Activated CD4-positive, alpha-beta T cell treated with anti-CD3 and anti-CD28 coated beads, Interleukin-2, amount 10 ng/mL, durations not matched to agents 7 days and 5 days (primary cell): ENCODE data around the gene TMEM238. TPM values are rescaled to one million over a fixed set of nuclear protein-coding genes. Genes with fewer than 3 reads are reported as not detected.
A peak's percentile ranks its signal among the peaks of the same experiment; 100 is the strongest.

ENCODE experiments used
- CTCF ChIA-PET: fragments of 350-600 bp; sonication (Branson Sonifier 250); formaldehyde crosslinking; loops from one replicate; lab custom pipeline; 2021; ENCODE audit warnings: antibody characterized with exemption; lab: Charles Lee
- POLR2A ChIA-PET: fragments of 350-600 bp; sonication (Branson Sonifier 250); formaldehyde crosslinking; loops from one replicate; lab custom pipeline; 2021; ENCODE audit warnings: antibody characterized with exemption; lab: Charles Lee
- DNase-seq: peaks from one replicate; pipeline ENCODE4 v3.0.0-alpha.2; 2020
- H3K27ac Mint-ChIP-seq: one replicate; pipeline ENCODE4 v1.8.0; 2021; ENCODE audit warnings: mild to moderate bottlenecking, moderate library complexity, mixed read lengths
- H3K27me3 Mint-ChIP-seq: one replicate; pipeline ENCODE4 v1.8.0; 2021; ENCODE audit warnings: mixed read lengths
- H3K36me3 Mint-ChIP-seq: one replicate; pipeline ENCODE4 v1.8.0; 2021; ENCODE audit warnings: low read depth, mixed read lengths
- H3K4me1 Mint-ChIP-seq: one replicate; pipeline ENCODE4 v1.8.0; 2021; ENCODE audit warnings: mixed read lengths
- H3K4me3 Mint-ChIP-seq: one replicate; pipeline ENCODE4 v1.8.0; 2021; ENCODE audit warnings: mild to moderate bottlenecking, moderate library complexity, mixed read lengths
- H3K9me3 Mint-ChIP-seq: one replicate; pipeline ENCODE4 v1.8.0; 2021; ENCODE audit warnings: mixed read lengths
- total RNA-seq, 2 experiments: library from RNA; stranded (reverse); gene quantifications; one replicate each; pipeline ENCODE4 v1.2.3, GENCODE V29; 2021

The TMEM238 gene
- total RNA-seq, 2 experiments from 2014 or later: 20.6 to 29.8 TPM

DNA sequence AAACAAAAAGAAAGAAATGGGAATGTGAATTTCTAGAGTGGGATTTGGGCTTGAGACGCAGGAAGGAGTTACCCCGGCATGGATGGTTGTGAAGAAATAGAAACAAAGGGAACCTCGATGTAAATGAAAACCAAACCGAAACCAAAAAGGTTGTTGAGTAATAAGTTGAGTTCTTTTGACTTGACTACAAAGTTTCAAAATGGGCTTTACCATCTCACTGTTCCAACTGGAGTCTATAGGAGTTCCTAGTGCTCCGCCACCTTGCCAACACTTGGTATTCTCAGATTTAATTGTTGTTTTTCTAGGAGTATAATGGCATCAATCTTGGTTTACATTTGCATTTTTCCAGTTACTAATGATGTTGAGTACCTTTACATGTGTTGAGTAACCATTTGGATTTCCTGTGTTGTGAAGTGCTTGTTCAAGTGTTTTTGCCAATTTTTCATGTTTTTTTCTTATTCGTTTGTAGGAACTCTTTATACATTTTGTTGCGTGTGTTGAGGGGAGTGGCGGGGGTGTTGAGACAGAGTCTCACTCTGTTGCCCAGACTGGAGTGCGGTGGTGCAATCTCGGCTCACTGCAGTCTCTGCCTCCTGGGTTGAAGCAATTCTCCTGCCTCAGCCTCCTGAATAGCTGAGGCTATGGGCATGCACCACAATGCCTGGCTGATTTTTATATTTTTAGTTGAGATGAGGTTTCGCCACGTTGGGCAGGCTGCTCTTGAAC, 14.3 kb upstream of the TMEM238 start:
- ChIA-PET CTCF (interaction anchor here (1.6 kb wide), 3 partner anchors 10 to 143 kb away, joined by 3 to 4 read pairs (median 4); partner anchors contain the start of gene TMEM238), POLR2A (interaction anchor here (0.8 kb wide), 1 partner anchor 9 kb away, joined by 3 read pairs; the partner anchor contains the start of gene UBE2S)
- no peaks in the 10 kb centered on the region for H3K27me3 Mint-ChIP-seq
- H3K36me3 Mint-ChIP-seq: peaks cover 34% of the 10 kb centered on the region
- no peaks in the 10 kb centered on the region for H3K9me3 Mint-ChIP-seq
- H3K4me1 Mint-ChIP-seq: peaks cover 37% of the 10 kb centered on the region
- peak overlapping the region; percentile 75 for H3K27ac Mint-ChIP-seq
- no peak for DNase-seq
- no peak overlapping the region for H3K4me3 Mint-ChIP-seq

DNA sequence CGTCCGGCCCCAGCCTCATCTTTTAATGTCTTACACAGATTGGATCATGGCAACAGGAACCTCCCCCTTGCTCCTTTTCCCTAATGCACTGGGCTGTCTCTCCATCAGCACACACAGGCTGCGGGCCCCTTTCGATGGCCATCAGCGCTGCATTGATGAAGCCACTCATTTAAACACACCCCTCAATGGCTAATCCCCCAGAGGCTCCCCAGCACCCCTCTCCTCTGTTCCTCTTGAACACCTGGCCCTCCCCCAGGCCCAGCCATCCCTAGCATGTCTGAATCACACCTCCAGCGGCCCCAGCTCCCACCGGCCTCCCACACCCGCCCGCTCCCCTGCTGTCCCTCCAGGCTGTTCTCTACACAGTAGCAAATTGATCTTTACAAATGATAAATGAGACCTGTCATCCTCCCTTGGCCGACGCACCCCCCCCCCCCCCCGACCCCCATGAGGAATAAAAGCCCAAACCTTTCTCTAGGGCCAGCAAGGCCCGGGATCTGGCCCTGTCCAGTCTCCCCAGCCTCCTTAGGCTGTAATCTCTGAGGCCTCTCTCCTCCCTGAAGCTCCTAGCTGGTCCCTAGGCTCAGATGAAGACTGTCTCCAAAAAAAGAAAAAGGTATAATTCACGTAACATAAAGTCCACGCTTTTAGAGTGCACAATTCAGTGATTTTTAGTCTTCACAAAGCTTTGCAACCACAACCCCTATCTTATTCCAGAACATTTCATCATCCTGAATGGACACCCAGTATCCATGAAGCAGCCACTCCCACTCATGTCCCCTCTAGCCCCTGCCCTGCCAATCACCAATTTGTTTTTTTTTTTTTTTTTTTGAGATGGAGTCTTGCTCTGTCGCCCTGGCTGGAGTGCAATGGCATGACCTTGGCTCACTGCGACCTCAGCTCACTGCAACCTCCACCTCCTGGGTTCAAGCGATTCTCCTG, 9.0 kb upstream of the TMEM238 start:
- Mint-ChIP-seq H3K27ac (no peak overlapping the region), H3K4me3 (no peak overlapping the region), H3K36me3 (peaks cover 26% of the 10 kb centered on the region), H3K9me3 (no peaks in the 10 kb centered on the region), H3K4me1 (peaks cover 27% of the 10 kb centered on the region), H3K27me3 (no peaks in the 10 kb centered on the region)
- no peak for DNase-seq
- ChIA-PET CTCF (interaction anchor here (0.6 to 0.7 kb wide), 2 partner anchors 129 to 142 kb away, joined by 3 to 4 read pairs; no protein-coding TSS in a partner anchor), POLR2A (interaction anchor here (0.7 kb wide), 1 partner anchor 257 kb away, joined by 3 read pairs; no protein-coding TSS in a partner anchor)

DNA sequence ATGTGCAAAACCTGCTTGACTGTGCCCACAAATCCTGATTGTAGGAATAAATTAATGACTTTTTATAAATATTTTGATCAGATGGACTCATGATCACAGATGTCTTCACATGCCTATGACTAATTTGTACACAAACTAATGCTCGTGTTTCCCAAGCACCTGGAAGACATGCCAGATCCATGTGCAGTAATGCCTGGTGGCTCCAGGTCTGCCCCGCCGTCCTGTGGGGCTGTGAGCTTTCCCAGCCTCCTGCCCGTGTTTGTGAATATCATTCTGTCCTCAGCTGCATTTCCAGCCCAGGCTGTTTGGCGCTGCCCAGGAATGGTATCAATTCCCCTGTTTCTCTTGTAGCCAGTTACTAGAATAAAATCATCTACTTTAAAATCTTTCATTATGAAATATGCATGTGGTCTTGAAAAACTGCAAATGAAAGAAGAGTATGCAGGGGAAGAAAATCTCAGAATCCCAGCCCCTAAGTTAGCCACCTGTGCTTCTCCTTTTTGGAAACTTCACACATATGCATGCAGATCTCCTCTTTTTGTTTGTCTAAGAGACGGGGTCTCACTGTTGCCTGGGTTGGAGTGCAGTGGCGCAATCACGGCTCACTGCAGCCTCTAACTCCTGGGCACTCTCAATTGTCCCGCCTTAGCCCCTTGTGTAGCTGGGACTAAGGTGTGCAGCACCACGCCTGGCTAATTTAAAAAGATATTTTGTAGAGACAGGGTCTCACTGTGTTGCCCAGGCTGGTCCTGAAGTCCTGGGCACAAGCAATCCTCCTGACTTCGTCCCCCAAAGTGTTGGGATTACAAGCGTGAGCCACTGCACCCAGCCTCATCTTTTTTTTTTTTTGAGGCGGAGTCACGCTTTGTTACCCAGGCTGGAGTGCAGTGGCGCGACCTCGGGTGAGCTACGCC, 7.9 kb upstream of the TMEM238 start:
- CTCF ChIA-PET: interaction anchor here (0.8 kb wide), 1 partner anchor 9 kb away, joined by 3 read pairs; no protein-coding TSS in a partner anchor
- Mint-ChIP-seq H3K36me3 (peaks cover 37% of the 10 kb centered on the region), H3K27me3 (no peaks in the 10 kb centered on the region)

DNA sequence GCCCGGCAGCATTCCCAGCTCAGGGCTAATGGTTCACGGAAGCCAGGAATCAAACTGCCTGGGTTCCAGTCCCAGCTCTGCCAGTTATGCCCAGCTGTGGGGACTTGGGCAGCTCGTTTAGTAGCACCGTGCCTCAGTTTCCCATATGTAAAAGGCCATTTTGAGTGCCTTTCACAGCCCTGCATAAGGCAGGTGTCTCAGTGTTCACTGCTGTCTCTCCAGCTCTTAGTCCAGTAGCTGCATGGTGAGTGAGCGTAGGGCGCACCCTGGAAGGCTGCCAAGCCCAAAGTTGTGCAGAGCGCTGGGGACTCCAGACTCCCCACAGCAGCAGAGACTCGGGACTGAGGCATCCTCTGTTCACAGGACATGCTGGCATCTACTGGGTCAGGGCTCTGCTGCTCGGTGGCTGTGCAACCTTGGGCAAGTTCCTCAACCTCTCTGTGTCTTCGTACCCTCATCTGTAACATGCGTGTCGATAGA, 7.1 kb upstream of the TMEM238 start:
- no peaks in the 10 kb centered on the region for H3K9me3 Mint-ChIP-seq
- peaks cover 44% of the 10 kb centered on the region for H3K36me3 Mint-ChIP-seq
- no peak overlapping the region for H3K4me3 Mint-ChIP-seq
- CTCF ChIA-PET: interaction anchor here (0.8 kb wide), 1 partner anchor 10 kb away, joined by 3 read pairs; no protein-coding TSS in a partner anchor
- H3K27me3 Mint-ChIP-seq: no peaks in the 10 kb centered on the region
- peaks cover 39% of the 10 kb centered on the region for H3K4me1 Mint-ChIP-seq
- DNase-seq: no peak
- H3K27ac Mint-ChIP-seq: no peak overlapping the region
- POLR2A ChIA-PET: no interaction called here

More for the DNA sequence above, 7.9 kb upstream of the TMEM238 start:
- peaks cover 34% of the 10 kb centered on the region for H3K4me1 Mint-ChIP-seq
- H3K27ac Mint-ChIP-seq: peak overlapping the region; percentile 25
- H3K9me3 Mint-ChIP-seq: no peaks in the 10 kb centered on the region
- no peak overlapping the region for H3K4me3 Mint-ChIP-seq
- no peak for DNase-seq
- POLR2A ChIA-PET: interaction anchor here (0.7 kb wide), 1 partner anchor 256 kb away, joined by 3 read pairs; no protein-coding TSS in a partner anchor

DNA sequence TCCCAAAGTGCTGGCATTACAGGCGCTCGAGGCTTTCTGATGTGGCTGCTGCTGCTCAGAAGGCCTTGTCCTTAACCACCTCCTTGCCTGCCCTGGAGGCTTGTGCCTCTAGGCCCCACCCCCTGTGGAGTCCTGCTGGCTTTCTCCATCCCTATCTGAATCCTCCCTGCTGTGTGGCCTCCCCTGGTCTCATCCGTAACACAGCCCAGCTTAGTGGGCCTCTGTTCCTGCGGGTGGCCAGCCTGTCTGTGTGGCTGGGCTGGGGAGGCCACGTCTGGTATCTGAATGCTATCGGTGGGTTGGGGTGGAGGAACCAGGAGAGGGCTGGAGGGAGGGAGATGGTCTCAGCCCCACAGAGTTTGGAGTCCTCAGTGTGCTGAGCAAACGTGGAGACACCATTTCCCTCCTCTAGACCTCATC, 6.4 kb upstream of the TMEM238 start:
- Mint-ChIP-seq H3K27ac (no peak overlapping the region), H3K4me1 (peaks cover 39% of the 10 kb centered on the region), H3K36me3 (peaks cover 49% of the 10 kb centered on the region), H3K4me3 (no peak overlapping the region), H3K9me3 (no peaks in the 10 kb centered on the region), H3K27me3 (no peaks in the 10 kb centered on the region)
- CTCF ChIA-PET: no interaction called here
- DNase-seq: no peak
- POLR2A ChIA-PET: no interaction called here

DNA sequence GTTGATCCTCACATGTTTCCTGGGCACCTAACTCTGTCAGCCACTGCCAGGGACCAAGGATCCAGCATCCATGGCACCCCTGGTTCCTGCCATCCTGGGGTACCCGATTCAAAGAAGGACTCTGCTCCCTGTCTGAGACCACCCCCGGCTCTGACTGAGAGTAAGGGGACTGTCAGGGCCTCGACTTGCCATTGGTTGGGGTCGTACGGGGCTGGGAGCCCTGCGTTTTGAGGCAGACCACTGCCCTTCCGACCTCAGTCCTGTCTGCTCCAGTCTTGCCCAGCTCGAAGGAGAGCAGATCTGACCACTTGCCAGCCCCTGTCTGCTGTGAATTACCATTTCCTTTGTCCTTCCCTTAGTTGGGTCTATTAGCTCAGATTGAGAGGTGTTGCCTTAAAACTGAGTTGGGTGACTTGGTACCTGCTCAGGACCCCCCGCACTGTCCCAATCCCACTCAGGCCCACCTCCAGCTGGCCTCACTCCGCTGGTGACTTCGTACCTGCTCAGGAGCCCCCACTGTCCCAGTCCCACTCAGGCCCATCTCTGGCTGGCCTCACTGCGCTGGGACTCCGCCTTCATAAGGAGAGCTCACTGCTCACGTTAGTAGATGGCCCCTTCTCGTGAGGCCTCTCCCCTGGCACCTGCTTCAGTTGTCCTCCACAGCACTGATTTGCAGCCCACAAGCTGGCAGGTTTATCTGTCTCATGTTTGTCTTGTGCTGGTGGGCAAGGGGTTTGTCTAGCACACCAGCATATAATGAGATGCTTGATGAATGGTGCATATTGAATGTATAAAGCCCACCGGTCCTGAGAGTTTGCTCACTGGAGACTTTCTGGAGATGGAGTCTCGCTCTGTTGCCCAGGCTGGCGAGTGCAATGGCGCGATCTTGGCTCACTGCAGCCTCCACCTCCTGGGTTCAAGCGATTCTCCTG, 5.6 kb upstream of the TMEM238 start:
- Mint-ChIP-seq H3K9me3 (no peaks in the 10 kb centered on the region), H3K27me3 (no peaks in the 10 kb centered on the region), H3K27ac (peak overlapping the region; percentile 42), H3K36me3 (peaks cover 49% of the 10 kb centered on the region), H3K4me1 (peaks cover 42% of the 10 kb centered on the region), H3K4me3 (peak overlapping the region; percentile 13)
- ChIA-PET POLR2A (no interaction called here), CTCF (interaction anchor here (2.4 kb wide), 1 partner anchor 13 kb away, joined by 7 read pairs; no protein-coding TSS in a partner anchor)
- no peak for DNase-seq

DNA sequence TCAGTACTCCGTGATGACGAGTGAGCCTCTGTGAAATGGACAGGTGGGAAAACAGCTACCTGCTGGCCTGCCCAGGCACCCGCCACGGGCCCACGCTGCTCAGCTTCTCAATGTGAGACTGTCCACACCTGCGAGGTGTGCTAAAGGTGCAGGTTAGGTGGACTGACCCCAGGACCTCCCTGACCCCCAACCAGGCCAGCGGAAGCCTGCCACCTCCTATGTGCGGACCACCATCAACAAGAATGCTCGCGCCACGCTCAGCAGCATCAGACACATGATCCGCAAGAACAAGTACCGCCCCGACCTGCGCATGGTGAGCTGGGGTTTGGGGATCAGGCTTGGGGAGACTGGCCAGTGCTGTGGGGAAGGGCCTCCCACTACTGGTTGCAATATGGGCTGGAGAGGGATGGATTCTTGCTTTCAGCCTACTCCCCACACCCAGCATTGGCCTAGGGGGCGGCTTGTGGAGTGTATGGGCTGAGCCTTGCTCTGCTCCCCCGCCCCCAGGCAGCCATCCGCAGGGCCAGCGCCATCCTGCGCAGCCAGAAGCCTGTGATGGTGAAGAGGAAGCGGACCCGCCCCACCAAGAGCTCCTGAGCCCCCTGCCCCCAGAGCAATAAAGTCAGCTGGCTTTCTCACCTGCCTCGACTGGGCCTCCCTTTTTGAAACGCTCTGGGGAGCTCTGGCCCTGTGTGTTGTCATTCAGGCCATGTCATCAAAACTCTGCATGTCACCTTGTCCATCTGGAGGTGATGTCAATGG, 3.8 kb upstream of the TMEM238 start:
- no peaks in the 10 kb centered on the region for H3K9me3 Mint-ChIP-seq
- DNase-seq: no peak
- POLR2A ChIA-PET: no interaction called here
- peaks cover 52% of the 10 kb centered on the region for H3K4me1 Mint-ChIP-seq
- H3K4me3 Mint-ChIP-seq: peak overlapping the region; percentile 99
- H3K27me3 Mint-ChIP-seq: no peaks in the 10 kb centered on the region
- CTCF ChIA-PET: interaction anchor here (1.0 to 2.4 kb wide), 3 partner anchors 9 to 108 kb away, joined by 3 to 7 read pairs (median 4); partner anchors contain the start of gene HSPBP1
- peaks cover 49% of the 10 kb centered on the region for H3K36me3 Mint-ChIP-seq
- H3K27ac Mint-ChIP-seq: peak overlapping the region; percentile 25

DNA sequence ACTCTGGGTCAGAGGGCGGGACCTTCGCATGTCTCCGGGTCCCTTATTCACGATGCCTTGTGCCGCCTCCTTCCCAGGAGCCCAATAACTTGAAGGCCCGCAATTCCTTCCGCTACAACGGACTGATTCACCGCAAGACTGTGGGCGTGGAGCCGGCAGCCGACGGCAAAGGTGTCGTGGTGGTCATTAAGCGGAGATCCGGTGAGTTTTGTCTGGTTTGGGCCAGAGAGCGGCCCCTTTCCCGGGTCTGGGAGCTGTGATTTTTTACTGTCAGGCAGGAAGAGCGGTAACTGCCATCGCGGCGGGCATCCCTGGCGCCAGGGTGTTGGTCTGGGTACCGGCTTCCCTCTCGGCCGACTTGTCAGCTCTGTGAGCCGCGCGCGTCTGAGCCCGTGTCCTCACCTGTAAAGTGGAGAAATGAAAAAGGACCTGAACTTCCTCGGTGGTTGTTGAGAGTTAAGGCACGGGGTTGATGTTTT, 2.4 kb upstream of the TMEM238 start:
- no peaks in the 10 kb centered on the region for H3K27me3 Mint-ChIP-seq
- H3K4me1 Mint-ChIP-seq: peaks cover 65% of the 10 kb centered on the region
- ChIA-PET CTCF (interaction anchor here (0.8 kb wide), 1 partner anchor 268 kb away, joined by 4 read pairs; no protein-coding TSS in a partner anchor), POLR2A (no interaction called here)
- peaks cover 56% of the 10 kb centered on the region for H3K36me3 Mint-ChIP-seq
- DNase-seq: no peak
- H3K4me3 Mint-ChIP-seq: peak overlapping the region; percentile 99
- no peaks in the 10 kb centered on the region for H3K9me3 Mint-ChIP-seq
- peak overlapping the region; percentile 96 for H3K27ac Mint-ChIP-seq

DNA sequence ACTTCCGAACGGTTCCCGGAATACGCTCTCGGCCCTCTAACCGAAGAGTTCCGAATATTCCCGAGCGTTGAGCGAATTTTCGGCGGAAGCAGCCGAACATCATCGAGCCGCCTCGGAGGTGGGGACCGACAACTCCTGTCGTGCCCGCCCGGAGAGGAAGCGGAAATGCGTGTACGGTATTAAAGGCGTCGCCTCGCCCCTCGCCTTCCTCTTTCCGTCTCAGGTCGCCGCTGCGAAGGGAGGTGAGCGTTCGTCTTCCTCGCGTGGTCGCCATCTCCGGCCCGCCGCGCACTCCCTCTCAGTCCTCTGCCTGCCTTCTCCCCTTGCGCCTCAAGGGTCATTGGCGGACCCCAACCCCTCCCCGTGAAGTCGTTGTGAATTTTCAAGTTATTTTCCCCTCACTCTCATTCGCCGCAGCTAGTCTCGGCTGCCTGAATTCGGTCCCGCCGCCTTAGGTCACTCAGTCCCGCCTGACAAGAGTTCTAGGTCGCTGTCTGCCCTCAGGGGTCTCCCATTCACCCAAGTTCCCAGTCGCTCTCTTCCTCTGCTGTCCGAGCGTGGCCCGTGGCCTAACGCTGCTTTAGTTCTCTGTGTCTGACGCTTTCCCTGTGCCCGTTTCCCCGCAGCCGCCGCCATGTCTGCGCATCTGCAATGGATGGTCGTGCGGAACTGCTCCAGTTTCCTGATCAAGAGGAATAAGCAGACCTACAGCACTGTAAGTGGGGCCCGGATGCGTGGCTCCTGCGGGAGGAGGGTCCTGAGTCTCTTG, 1.8 kb upstream of the TMEM238 start, which contains the start of gene RPL28:
Gene RPL28, plus strand, starts transcription at position 209 of the 769 bp plus-strand sequence. Its CDS starts 426 bp downstream, at position 635.
- peak within 1 kb of the TSS; percentile 99 for H3K4me3 Mint-ChIP-seq
- peak within 1 kb of the TSS; percentile 96 for H3K27ac Mint-ChIP-seq
- H3K27me3 Mint-ChIP-seq: no peaks in the 10 kb centered on the region
- no peaks in the 10 kb centered on the region for H3K9me3 Mint-ChIP-seq
- peaks cover 67% of the 10 kb centered on the region for H3K4me1 Mint-ChIP-seq
- peaks cover 56% of the 10 kb centered on the region for H3K36me3 Mint-ChIP-seq
- POLR2A ChIA-PET: interaction anchor here (2.6 kb wide), 1 partner anchor 22 kb away, joined by 12 read pairs; the partner anchor contains the start of gene UBE2S
- peak; percentile 99 for DNase-seq
- CTCF ChIA-PET: interaction anchor here (0.8 kb wide), 1 partner anchor 268 kb away, joined by 4 read pairs; no protein-coding TSS in a partner anchor
